Karpas-422 (cell line): ENCODE measurements around the gene ASH1L. TPM values are rescaled to one million over a fixed set of nuclear protein-coding genes. Genes with fewer than 3 reads are reported as not detected.
A peak's percentile ranks its signal among the peaks of the same experiment; 100 is the strongest.

Experiments used
- DNase-seq: peaks from one replicate; pipeline ENCODE4 v3.0.0-alpha.2; 2015
- H2AFZ ChIP-seq: fragments of 200-600 bp; sonication (generic); 2 replicates; pipeline ENCODE4 v1.6.1; 2014; ENCODE audit warnings: antibody characterized with exemption, low read length, mixed read lengths
- H3K27ac ChIP-seq: fragments of 200-600 bp; sonication (generic); 2 replicates; pipeline ENCODE4 v1.5.1; 2014; ENCODE audit warnings: mild to moderate bottlenecking, low read length, moderate library complexity
- H3K27me3 ChIP-seq: fragments of 200-600 bp; sonication (generic); 2 replicates; pipeline ENCODE4 v1.6.1; 2014; ENCODE audit warnings: low read length, mixed read lengths
- H3K36me3 ChIP-seq: fragments of 200-600 bp; sonication (generic); 2 replicates; pipeline ENCODE4 v1.6.1; 2014; ENCODE audit warnings: low read length, mixed read lengths; ENCODE audit not compliant: insufficient read depth
- H3K4me1 ChIP-seq: fragments of 200-600 bp; sonication (generic); 2 replicates; pipeline ENCODE4 v1.6.1; 2014; ENCODE audit warnings: mild to moderate bottlenecking, low read length, mixed read lengths
- H3K4me2 ChIP-seq: fragments of 200-600 bp; sonication (generic); 2 replicates; pipeline ENCODE4 v1.6.1; 2014; ENCODE audit warnings: low read length, low read depth, mild to moderate bottlenecking; ENCODE audit not compliant: poor library complexity, severe bottlenecking
- H3K4me3 ChIP-seq: fragments of 200-600 bp; sonication (generic); 2 replicates; pipeline ENCODE4 v1.5.1; 2014; ENCODE audit warnings: mild to moderate bottlenecking, antibody characterized with exemption, low read length, mixed read lengths
- H3K79me2 ChIP-seq: fragments of 200-600 bp; sonication (generic); 2 replicates; pipeline ENCODE4 v1.6.1; 2014; ENCODE audit warnings: mild to moderate bottlenecking, low read length, mixed read lengths
- H3K9ac ChIP-seq: fragments of 200-600 bp; sonication (generic); 2 replicates; pipeline ENCODE4 v1.6.0; 2014; ENCODE audit warnings: low read length
- H3K9me2 ChIP-seq: fragments of 200-600 bp; sonication (generic), shearing (Covaris generic); replicated peaks from 2 replicates; pipeline ENCODE4 v1.6.0; 2014; ENCODE audit warnings: mild to moderate bottlenecking, low read length, moderate library complexity; ENCODE audit not compliant: insufficient read depth
- H3K9me3 ChIP-seq: fragments of 300-700, 200-600 bp; sonication (generic); 2 replicates; pipeline ENCODE4 v1.6.1; 2014; ENCODE audit warnings: low read length, mixed read lengths
- H4K20me1 ChIP-seq: fragments of 200-600 bp; sonication (generic); 2 replicates; pipeline ENCODE4 v1.6.1; 2014; ENCODE audit warnings: mild to moderate bottlenecking, antibody characterized with exemption, low read length, low read depth; ENCODE audit not compliant: insufficient read depth
- total RNA-seq: library from RNA; depleted of rRNA; stranded (reverse); fragments of >200 nt; shearing (Covaris generic); gene quantifications from 2 replicates; pipeline ENCODE4 v1.2.3, GENCODE V29; 2014; ENCODE audit warnings: low replicate concordance

Gene ASH1L
- total RNA-seq, 1 experiment from 2014 or later, result 45.1 TPM

DNA sequence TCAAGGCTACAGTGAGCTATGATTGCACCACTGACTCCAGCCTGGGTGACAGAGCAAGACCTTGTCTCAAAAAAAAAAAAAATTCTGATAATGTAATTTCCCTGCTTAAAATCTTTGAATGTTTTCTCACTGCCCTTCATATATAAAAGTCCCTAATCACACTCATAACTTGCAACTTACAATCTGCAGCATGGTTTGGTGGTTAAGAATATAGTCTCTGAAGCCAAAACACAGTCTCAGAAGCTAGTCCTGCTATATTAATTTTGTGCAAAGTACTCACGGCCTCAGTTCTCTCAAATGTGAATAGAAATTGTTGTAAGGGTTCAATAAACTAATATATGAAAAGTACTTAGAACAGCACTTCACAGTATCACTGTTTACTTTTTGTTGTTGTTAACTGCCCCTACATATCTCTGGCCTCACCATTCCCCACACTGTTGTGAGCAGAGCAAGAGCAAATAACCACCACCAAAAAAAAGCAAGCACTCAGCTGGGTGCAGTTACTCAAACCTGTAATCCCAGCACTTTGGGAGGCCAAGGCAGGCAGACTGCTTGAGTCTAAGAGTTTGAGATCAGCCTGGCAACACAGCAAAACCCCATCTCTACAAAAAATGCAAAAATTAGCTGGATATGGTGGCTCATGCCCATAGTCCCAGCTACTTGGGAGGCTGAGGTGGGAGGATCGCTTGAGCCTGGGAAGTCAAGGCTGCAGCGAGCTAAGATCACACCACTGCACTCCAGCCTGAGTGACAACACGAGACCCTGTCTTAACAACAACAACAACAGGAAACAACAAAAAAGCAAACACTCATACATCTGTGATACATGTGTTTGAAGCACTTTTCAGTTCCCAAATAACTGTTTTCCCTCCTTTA, 22.4 kb downstream of the ASH1L start:
- H3K4me1 ChIP-seq, result peaks cover 65% of the 10 kb centered on the region
- H3K9me2 ChIP-seq, result no peaks in the 10 kb centered on the region
- H4K20me1 ChIP-seq, result 0 out of 2 replicates have a peak, but pooled peaks cover 9% of the 10 kb centered on the region
- H3K9me3 ChIP-seq, result no peaks in the 10 kb centered on the region
- H3K4me3 ChIP-seq, result no peak overlapping the region
- no peak for DNase-seq
- H2AFZ ChIP-seq, result no peak overlapping the region
- H3K27ac ChIP-seq, result peak overlapping the region; percentile 46
- no peak overlapping the region for H3K4me2 ChIP-seq
- no peaks in the 10 kb centered on the region for H3K36me3 ChIP-seq
- no peaks in the 10 kb centered on the region for H3K27me3 ChIP-seq
- H3K9ac ChIP-seq, result no peak overlapping the region
- peaks cover 96% of the 10 kb centered on the region for H3K79me2 ChIP-seq

DNA sequence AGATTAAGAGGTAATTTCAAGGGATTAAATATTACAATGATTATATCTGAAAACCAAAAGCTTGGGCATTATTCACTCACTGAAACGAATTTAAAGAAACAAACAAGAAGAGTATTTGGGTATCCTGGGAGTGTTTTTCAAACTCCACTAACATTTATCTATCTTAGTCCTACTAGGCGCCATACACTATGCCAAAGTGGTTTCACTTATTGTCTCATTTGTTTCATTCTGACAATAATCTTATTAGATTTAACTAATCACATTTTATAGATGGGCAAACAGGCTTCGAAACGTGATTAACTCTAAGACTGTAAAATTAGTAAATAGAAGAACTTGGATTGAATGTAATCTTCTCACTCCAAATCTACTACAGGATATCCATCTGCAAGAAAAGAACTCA, 25.4 kb downstream of the ASH1L start:
- H3K27ac ChIP-seq, result peak overlapping the region; percentile 66
- H4K20me1 ChIP-seq, result no peaks in the 10 kb centered on the region
- no peak overlapping the region; the same call in 1 of the 2 replicates for H3K9ac ChIP-seq
- no peak overlapping the region for H3K4me3 ChIP-seq
- H3K9me2 ChIP-seq, result no peaks in the 10 kb centered on the region
- no peak overlapping the region for H3K4me2 ChIP-seq
- no peaks in the 10 kb centered on the region for H3K9me3 ChIP-seq
- H3K36me3 ChIP-seq, result peaks cover 6% of the 10 kb centered on the region; the same call in 1 of the 2 replicates
- no peak overlapping the region for H2AFZ ChIP-seq
- peaks cover 96% of the 10 kb centered on the region for H3K79me2 ChIP-seq
- no peak for DNase-seq
- H3K27me3 ChIP-seq, result no peaks in the 10 kb centered on the region
- H3K4me1 ChIP-seq, result peaks cover 58% of the 10 kb centered on the region

DNA sequence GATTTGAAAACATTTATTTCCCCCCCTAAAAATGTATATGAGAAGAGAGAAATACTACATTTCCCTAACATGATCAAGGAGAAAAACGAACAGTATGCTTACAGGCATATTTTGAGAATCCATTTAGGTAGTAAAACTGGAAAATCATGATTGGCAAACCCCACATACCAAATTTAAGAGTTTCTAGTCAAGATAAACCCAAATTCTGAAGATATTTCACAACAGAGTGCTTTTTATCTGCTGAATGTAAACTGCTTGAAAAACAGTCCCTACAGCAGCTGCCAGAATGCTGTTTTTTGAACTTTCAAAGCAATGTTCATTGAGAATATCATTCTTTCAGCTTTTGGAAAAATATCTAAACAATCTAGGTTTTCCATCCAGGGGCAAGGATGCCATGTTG, 31.0 kb downstream of the ASH1L start:
- H3K4me3 ChIP-seq, result no peak overlapping the region
- peak overlapping the region; percentile 97 for H3K27ac ChIP-seq
- H3K4me2 ChIP-seq, result peak overlapping the region; percentile 43
- H3K9me3 ChIP-seq, result no peaks in the 10 kb centered on the region
- peaks cover 74% of the 10 kb centered on the region for H3K4me1 ChIP-seq
- no peak for DNase-seq
- H3K36me3 ChIP-seq, result peaks cover 11% of the 10 kb centered on the region; the same call in 1 of the 2 replicates
- H4K20me1 ChIP-seq, result no peaks in the 10 kb centered on the region
- no peaks in the 10 kb centered on the region for H3K9me2 ChIP-seq
- H3K79me2 ChIP-seq, result peaks cover 86% of the 10 kb centered on the region
- no peak overlapping the region for H2AFZ ChIP-seq
- H3K27me3 ChIP-seq, result no peaks in the 10 kb centered on the region
- H3K9ac ChIP-seq, result peak overlapping the region; percentile 10

DNA sequence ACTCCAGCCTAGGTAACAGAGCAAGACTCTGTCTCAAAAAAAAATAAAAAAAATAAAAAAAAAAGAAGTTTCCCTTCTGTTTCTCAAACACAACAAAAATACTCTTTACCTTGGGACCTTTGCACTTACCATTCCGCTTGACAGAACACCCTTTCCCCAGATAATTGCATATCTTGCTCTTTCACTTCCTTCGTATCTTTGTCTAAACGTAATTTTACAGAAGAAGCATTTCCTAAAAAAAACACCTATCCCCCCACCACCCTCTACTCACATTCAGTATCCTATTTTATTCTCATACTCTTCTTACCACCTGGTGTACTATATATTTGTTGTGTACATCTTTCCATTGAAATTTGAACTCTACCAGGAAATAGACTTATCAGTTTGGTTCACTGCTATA, 32.7 kb downstream of the ASH1L start:
- H3K9me2 ChIP-seq, result no peaks in the 10 kb centered on the region
- no peak overlapping the region for H2AFZ ChIP-seq
- DNase-seq, result peak; percentile 91
- H3K4me2 ChIP-seq, result peak overlapping the region; percentile 80
- no peaks in the 10 kb centered on the region for H3K9me3 ChIP-seq
- H3K27me3 ChIP-seq, result no peaks in the 10 kb centered on the region
- peaks cover 11% of the 10 kb centered on the region; the same call in 1 of the 2 replicates for H3K36me3 ChIP-seq
- H3K9ac ChIP-seq, result peak overlapping the region; percentile 60
- H3K4me3 ChIP-seq, result peak overlapping the region; percentile 57
- H3K27ac ChIP-seq, result peak overlapping the region; percentile 97
- no peaks in the 10 kb centered on the region for H4K20me1 ChIP-seq
- H3K4me1 ChIP-seq, result peaks cover 80% of the 10 kb centered on the region
- peaks cover 86% of the 10 kb centered on the region for H3K79me2 ChIP-seq

DNA sequence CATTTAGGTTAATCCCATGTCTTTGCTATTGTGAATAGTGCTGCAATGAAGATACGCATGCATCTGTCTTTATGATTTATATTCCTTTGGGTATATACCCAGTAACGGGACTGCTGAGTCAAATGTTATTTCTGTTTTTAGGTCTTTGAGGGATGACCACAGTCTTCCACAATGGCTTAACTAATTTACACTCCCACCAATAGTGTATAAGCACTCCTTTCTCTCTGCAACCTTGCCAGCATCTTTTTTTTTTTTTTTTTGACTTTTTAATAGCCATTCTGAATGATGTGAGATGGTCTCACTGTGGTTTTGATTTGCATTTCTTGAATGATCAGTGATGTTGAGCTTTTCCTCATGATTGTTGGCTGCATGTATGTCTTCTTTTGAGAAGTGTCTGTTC, 33.5 kb downstream of the ASH1L start:
- no peak overlapping the region for H2AFZ ChIP-seq
- peaks cover 86% of the 10 kb centered on the region for H3K79me2 ChIP-seq
- peak overlapping the region; percentile 60 for H3K9ac ChIP-seq
- no peaks in the 10 kb centered on the region for H3K9me3 ChIP-seq
- H3K27me3 ChIP-seq, result no peaks in the 10 kb centered on the region
- peak overlapping the region; percentile 97 for H3K27ac ChIP-seq
- peak; percentile 93 for DNase-seq
- no peaks in the 10 kb centered on the region for H3K9me2 ChIP-seq
- H3K4me3 ChIP-seq, result peak overlapping the region; percentile 57
- H3K4me1 ChIP-seq, result peaks cover 80% of the 10 kb centered on the region
- H4K20me1 ChIP-seq, result no peaks in the 10 kb centered on the region
- H3K4me2 ChIP-seq, result peak overlapping the region; percentile 80
- peaks cover 6% of the 10 kb centered on the region; the same call in 1 of the 2 replicates for H3K36me3 ChIP-seq

DNA sequence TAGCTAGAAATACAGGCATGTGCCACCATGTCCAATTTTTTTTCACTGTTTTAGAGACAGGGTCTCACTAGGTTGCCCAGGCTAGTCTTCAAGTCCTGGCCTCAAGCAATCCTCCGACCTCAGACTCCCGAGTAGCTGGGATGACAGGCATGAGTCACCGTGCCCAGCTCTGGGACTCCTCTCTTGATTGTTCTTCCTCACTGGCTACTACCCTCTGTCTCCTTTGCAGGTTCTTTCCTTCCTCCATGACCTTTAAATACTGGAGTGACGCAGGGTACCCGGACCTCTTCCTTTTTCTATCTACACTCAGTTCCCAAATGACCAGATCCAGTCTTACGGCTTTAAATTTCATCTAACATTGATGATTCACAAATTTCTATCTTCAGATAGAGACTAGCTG, 34.9 kb downstream of the ASH1L start:
- Histone ChIP-seq H3K4me3 (no peak overlapping the region), H3K36me3 (peaks cover 5% of the 10 kb centered on the region; the same call in 1 of the 2 replicates), H3K4me2 (peak overlapping the region; percentile 80), H2AFZ (no peak overlapping the region), H3K4me1 (peaks cover 78% of the 10 kb centered on the region), H3K9ac (peak overlapping the region; percentile 11; the same call in 1 of the 2 replicates), H3K79me2 (peaks cover 86% of the 10 kb centered on the region), H3K9me2 (no peaks in the 10 kb centered on the region), H4K20me1 (peaks cover 6% of the 10 kb centered on the region; the same call in 1 of the 2 replicates), H3K27ac (peak overlapping the region; percentile 97), H3K9me3 (no peaks in the 10 kb centered on the region), H3K27me3 (no peaks in the 10 kb centered on the region)
- DNase-seq, result no peak

DNA sequence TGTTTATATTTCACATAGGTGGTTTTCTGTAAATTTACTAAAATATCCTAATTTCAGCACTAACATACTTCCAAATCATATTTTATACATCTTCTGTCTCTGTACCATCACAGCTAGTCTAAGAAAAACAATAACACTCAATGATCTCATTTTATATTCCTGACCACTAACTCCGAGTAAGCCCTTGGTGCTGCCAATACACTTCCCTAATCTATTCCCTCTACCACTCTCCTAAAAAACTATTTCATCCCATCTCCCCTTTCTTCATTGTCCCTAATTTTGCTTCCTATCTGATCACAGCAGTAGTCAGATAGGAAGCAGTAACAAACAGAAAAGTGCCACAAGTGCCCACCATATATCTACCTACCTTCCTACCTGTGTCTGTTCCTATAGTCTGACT, 36.2 kb downstream of the ASH1L start:
- peaks cover 67% of the 10 kb centered on the region for H3K4me1 ChIP-seq
- H3K4me3 ChIP-seq, result no peak overlapping the region
- no peak overlapping the region for H2AFZ ChIP-seq
- no peak overlapping the region for H3K9ac ChIP-seq
- H3K36me3 ChIP-seq, result peaks cover 5% of the 10 kb centered on the region
- H3K79me2 ChIP-seq, result peaks cover 89% of the 10 kb centered on the region
- H3K27me3 ChIP-seq, result no peaks in the 10 kb centered on the region
- H3K27ac ChIP-seq, result peak overlapping the region; percentile 25
- H3K4me2 ChIP-seq, result peak overlapping the region; percentile 1
- peaks cover 6% of the 10 kb centered on the region; the same call in 1 of the 2 replicates for H4K20me1 ChIP-seq
- H3K9me3 ChIP-seq, result no peaks in the 10 kb centered on the region
- H3K9me2 ChIP-seq, result no peaks in the 10 kb centered on the region
- DNase-seq, result no peak

DNA sequence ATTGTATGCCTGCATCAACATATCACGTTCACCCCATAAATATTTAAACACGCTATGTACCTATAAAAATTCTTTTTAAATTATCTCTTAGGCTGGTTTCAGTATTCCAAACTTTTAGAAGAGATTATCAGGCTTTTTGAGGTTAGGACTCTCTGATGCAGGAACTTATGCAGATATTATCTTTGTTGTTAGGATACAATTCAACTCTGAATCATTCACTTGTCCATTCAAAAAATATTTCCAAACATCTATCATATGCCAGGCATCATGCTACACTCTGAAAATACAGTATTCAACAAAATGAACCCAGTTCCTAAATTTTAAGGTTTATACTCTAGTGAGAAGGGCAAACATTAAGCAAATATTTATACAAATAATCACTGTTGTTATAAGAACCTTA, 40.5 kb downstream of the ASH1L start:
- H3K9me3 ChIP-seq, result no peaks in the 10 kb centered on the region
- no peak overlapping the region for H3K27ac ChIP-seq
- H3K4me3 ChIP-seq, result no peak overlapping the region
- no peaks in the 10 kb centered on the region; the same call in none of the 2 replicates for H3K36me3 ChIP-seq
- H3K27me3 ChIP-seq, result no peaks in the 10 kb centered on the region
- H3K9ac ChIP-seq, result no peak overlapping the region
- no peaks in the 10 kb centered on the region for H3K9me2 ChIP-seq
- DNase-seq, result no peak
- H4K20me1 ChIP-seq, result peaks cover 6% of the 10 kb centered on the region; the same call in 1 of the 2 replicates
- H2AFZ ChIP-seq, result no peak overlapping the region
- peaks cover 94% of the 10 kb centered on the region for H3K79me2 ChIP-seq
- H3K4me2 ChIP-seq, result no peak overlapping the region
- peaks cover 28% of the 10 kb centered on the region for H3K4me1 ChIP-seq
